Loucy (cell line): Measurements from ENCODE around the gene TM9SF2.
A peak's percentile ranks its signal among the peaks of the same experiment; 100 is the strongest.

Experiments
- H2AFZ ChIP-seq: fragments of 200-600 bp; sonication (generic); 2 replicates; pipeline ENCODE4 v1.6.0; 2016; ENCODE audit warnings: antibody characterized with exemption, mild to moderate bottlenecking, low read length, moderate library complexity
- H3F3A ChIP-seq: fragments of 200-600 bp; 2 replicates; pipeline ENCODE4 v1.6.0; 2016; ENCODE audit warnings: antibody characterized with exemption, low read depth, mild to moderate bottlenecking
- H3K27me3 ChIP-seq: fragments of 200-600 bp; sonication (generic); 2 replicates; pipeline ENCODE4 v1.6.1; 2014; ENCODE audit warnings: low read length, mild to moderate bottlenecking; ENCODE audit not compliant: insufficient read depth, poor library complexity, severe bottlenecking
- H3K36me3 ChIP-seq: fragments of 200-600 bp; sonication (generic); 2 replicates; pipeline ENCODE4 v1.6.1; 2016; ENCODE audit warnings: low read length; ENCODE audit not compliant: insufficient read depth
- H3K4me1 ChIP-seq: fragments of 200-600 bp; sonication (generic); 2 replicates; pipeline ENCODE4 v1.5.1; 2014; ENCODE audit warnings: low read length, mild to moderate bottlenecking; ENCODE audit not compliant: insufficient read depth, poor library complexity, severe bottlenecking
- H3K4me2 ChIP-seq: fragments of 200-600 bp; sonication (generic); 2 replicates; pipeline ENCODE4 v1.6.0; 2014; ENCODE audit warnings: antibody characterized with exemption, low read length, low read depth, mild to moderate bottlenecking; ENCODE audit not compliant: poor library complexity, severe bottlenecking
- H3K4me3 ChIP-seq: fragments of 200-600 bp; sonication (generic); 2 replicates; pipeline ENCODE4 v1.5.1; 2014; ENCODE audit warnings: low read length, mild to moderate bottlenecking, mixed read lengths; ENCODE audit not compliant: poor library complexity, severe bottlenecking
- H3K79me2 ChIP-seq: fragments of 200-600 bp; sonication (generic); 2 replicates; pipeline ENCODE4 v1.6.1; 2014; ENCODE audit warnings: low read length; ENCODE audit not compliant: insufficient read depth
- H3K9ac ChIP-seq: fragments of 200-600 bp; sonication (generic); 2 replicates; pipeline ENCODE4 v1.6.0; 2014; ENCODE audit warnings: mild to moderate bottlenecking, low read depth, low read length, moderate library complexity; ENCODE audit not compliant: poor library complexity, severe bottlenecking
- H3K9me2 ChIP-seq: fragments of 200-600 bp; sonication (generic); replicated peaks from 2 replicates; pipeline ENCODE4 v1.6.1; 2016; ENCODE audit warnings: low read depth, low read length, mixed read lengths
- H3K9me3 ChIP-seq: fragments of 200-600 bp; sonication (generic); 2 replicates; pipeline ENCODE4 v1.6.1; 2014; ENCODE audit warnings: mild to moderate bottlenecking, antibody characterized with exemption, low read length, low read depth; ENCODE audit not compliant: insufficient read depth
- H4K20me1 ChIP-seq: fragments of 200-600 bp; sonication (generic); 2 replicates; pipeline ENCODE4 v1.6.0; 2014; ENCODE audit warnings: antibody characterized with exemption, low read length, mild to moderate bottlenecking; ENCODE audit not compliant: insufficient read depth, poor library complexity, severe bottlenecking
- CTCF ChIP-seq: fragments of 200-600 bp; sonication (generic); conservative IDR thresholded peaks from 2 replicates; pipeline ENCODE4 v1.5.1; 2014; ENCODE audit warnings: mild to moderate bottlenecking, antibody characterized with exemption, low read length
- EZH2phosphoT487 ChIP-seq: fragments of 200-600 bp; IDR thresholded peaks from 2 replicates; pipeline ENCODE4 v1.6.1; 2018; ENCODE audit warnings: antibody characterized with exemption, mild to moderate bottlenecking, moderate library complexity, borderline replicate concordance

Gene TM9SF2

GRCh38 chr13:99605420-99606323 lies 104.4 kb downstream of the TM9SF2 start:
- H3F3A ChIP-seq = no peaks in the 10 kb centered on the region
- peak overlapping the region; percentile 91 for H3K4me2 ChIP-seq
- H3K9me2 ChIP-seq = no peaks in the 10 kb centered on the region
- H3K4me3 ChIP-seq = peak overlapping the region; percentile 79
- TF ChIP-seq EZH2phosphoT487 (no peak), CTCF (peak; percentile 45)
- peak overlapping the region; percentile 57 for H3K9ac ChIP-seq
- no peaks in the 10 kb centered on the region for H3K79me2 ChIP-seq
- no peaks in the 10 kb centered on the region for H3K27me3 ChIP-seq
- no peaks in the 10 kb centered on the region for H3K36me3 ChIP-seq
- no peaks in the 10 kb centered on the region for H4K20me1 ChIP-seq
- peaks cover 17% of the 10 kb centered on the region for H3K4me1 ChIP-seq
- H2AFZ ChIP-seq = peak overlapping the region; percentile 98
- H3K9me3 ChIP-seq = no peaks in the 10 kb centered on the region

- peak within 1 kb of the TSS; percentile 74 for H3K9ac ChIP-seq
Measured at GRCh38 chr13:99606324-99607066, 105.2 kb downstream of the TM9SF2 start, which contains the start of gene CLYBL. CLYBL (plus strand) TSS chr13:99606690.

GRCh38 chr13:99608345-99608744 lies 107.1 kb downstream of the TM9SF2 start:
- no peak overlapping the region for H3K9ac ChIP-seq
- H3K9me3 ChIP-seq = no peaks in the 10 kb centered on the region
- H3K36me3 ChIP-seq = no peaks in the 10 kb centered on the region
- no peak overlapping the region for H3K4me3 ChIP-seq
- TF ChIP-seq CTCF = no peak
- no peak for TF ChIP-seq EZH2phosphoT487
- H3K27me3 ChIP-seq = no peaks in the 10 kb centered on the region
- H3K4me2 ChIP-seq = no peak overlapping the region
- H3K9me2 ChIP-seq = no peaks in the 10 kb centered on the region
- H3K4me1 ChIP-seq = peaks cover 17% of the 10 kb centered on the region
- H4K20me1 ChIP-seq = no peaks in the 10 kb centered on the region
- no peaks in the 10 kb centered on the region for H3K79me2 ChIP-seq
- no peaks in the 10 kb centered on the region for H3F3A ChIP-seq
- no peak overlapping the region for H2AFZ ChIP-seq

More at GRCh38 chr13:99606324-99607066, 105.2 kb downstream of the TM9SF2 start, which contains the start of gene CLYBL:
- Histone ChIP-seq H3K4me2 (peak within 1 kb of the TSS; percentile 91), H3F3A (no peaks in the 10 kb centered on the region), H3K36me3 (no peaks in the 10 kb centered on the region), H4K20me1 (no peaks in the 10 kb centered on the region), H3K9me3 (no peaks in the 10 kb centered on the region), H3K9me2 (no peaks in the 10 kb centered on the region), H3K79me2 (no peaks in the 10 kb centered on the region), H3K4me3 (peak within 1 kb of the TSS; percentile 79), H2AFZ (peak within 1 kb of the TSS; percentile 98), H3K27me3 (no peaks in the 10 kb centered on the region), H3K4me1 (peaks cover 17% of the 10 kb centered on the region)
- TF ChIP-seq EZH2phosphoT487 (no peak), CTCF (no peak)
